Smooth muscle cell (in vitro differentiated cells): ENCODE measurements around the gene RARB. TPM values are rescaled to one million over a fixed set of nuclear protein-coding genes. Genes with fewer than 3 reads are reported as not detected.

ENCODE experiments used
- DNase-seq: peaks from one replicate; lab custom pipeline; 2025; ENCODE audit not compliant: unreplicated experiment; lab: John Stamatoyannopoulos, UW
- H2AFZ ChIP-seq: fragments of 200-600 bp; sonication (generic); 2 replicates; pipeline ENCODE4 v1.6.0; 2016; ENCODE audit warnings: antibody characterized with exemption, low read depth, mild to moderate bottlenecking
- H3F3A ChIP-seq: fragments of 200-600 bp; sonication (generic); 2 replicates; pipeline ENCODE4 v1.6.0; 2017; ENCODE audit warnings: antibody characterized with exemption, low read depth
- H3K27ac ChIP-seq: fragments of 200-600 bp; sonication (generic); 2 replicates; pipeline ENCODE4 v1.5.1; 2016; ENCODE audit warnings: low read depth, mild to moderate bottlenecking
- H3K27me3 ChIP-seq: fragments of 200-600 bp; sonication (generic); 2 replicates; pipeline ENCODE4 v1.6.1; 2016; ENCODE audit warnings: low read depth, mild to moderate bottlenecking
- H3K36me3 ChIP-seq: fragments of 200-600 bp; sonication (generic); 2 replicates; pipeline ENCODE4 v1.5.1; 2016; ENCODE audit warnings: low read depth
- H3K4me1 ChIP-seq: fragments of 200-600 bp; sonication (generic); 2 replicates; pipeline ENCODE4 v1.5.1; 2016; ENCODE audit warnings: low read depth
- H3K4me2 ChIP-seq: fragments of 200-600 bp; sonication (generic); 2 replicates; pipeline ENCODE4 v1.6.0; 2016; ENCODE audit warnings: mild to moderate bottlenecking
- H3K4me3 ChIP-seq: fragments of 200-600 bp; sonication (generic); 2 replicates; pipeline ENCODE4 v1.5.1; 2016; ENCODE audit warnings: mild to moderate bottlenecking
- H3K79me2 ChIP-seq: fragments of 200-600 bp; sonication (generic); 2 replicates; pipeline ENCODE4 v1.6.0; 2016; ENCODE audit warnings: low read depth, mild to moderate bottlenecking
- H3K9ac ChIP-seq: fragments of 200-600 bp; sonication (generic); 2 replicates; pipeline ENCODE4 v1.6.0; 2016; ENCODE audit warnings: low read depth
- H3K9me3 ChIP-seq: fragments of 200-600 bp; sonication (generic); replicated peaks from 2 replicates; pipeline ENCODE4 v1.5.1; 2016; ENCODE audit warnings: low read depth
- H4K20me1 ChIP-seq: fragments of 200-600 bp; sonication (generic); 2 replicates; pipeline ENCODE4 v1.6.0; 2016; ENCODE audit warnings: low read depth
- CTCF ChIP-seq: fragments of 200-600 bp; sonication (generic); IDR thresholded peaks from 2 replicates; pipeline ENCODE4 v1.5.1; 2017; ENCODE audit warnings: borderline replicate concordance, mild to moderate bottlenecking, antibody characterized with exemption; ENCODE audit not compliant: insufficient read depth, poor library complexity, severe bottlenecking
- WGBS: methylation state at CpG from one replicate; pipeline ENCODE4 v1.1.7; 2016; ENCODE audit warnings: low lambda C conversion rate; 5-methylcytosine and 5-hydroxymethylcytosine counted together
- polyA plus RNA-seq: library from polyadenylated mRNA; unstranded; fragments of >200 nt; fragmentation: Nextera tagmentation; extraction: Ambion mirVana; gene quantifications from 2 replicates; pipeline ENCODE4 v1.2.1, GENCODE V29; 2016
- total RNA-seq: library from RNA; depleted of rRNA; stranded (reverse); fragments of >200 nt; gene quantifications from 2 replicates; pipeline ENCODE4 v1.2.3, GENCODE V29; 2014

RARB gene
- total and polyA plus RNA-seq, 2 experiments from 2014 or later, result 88.1 to 106 TPM

DNA sequence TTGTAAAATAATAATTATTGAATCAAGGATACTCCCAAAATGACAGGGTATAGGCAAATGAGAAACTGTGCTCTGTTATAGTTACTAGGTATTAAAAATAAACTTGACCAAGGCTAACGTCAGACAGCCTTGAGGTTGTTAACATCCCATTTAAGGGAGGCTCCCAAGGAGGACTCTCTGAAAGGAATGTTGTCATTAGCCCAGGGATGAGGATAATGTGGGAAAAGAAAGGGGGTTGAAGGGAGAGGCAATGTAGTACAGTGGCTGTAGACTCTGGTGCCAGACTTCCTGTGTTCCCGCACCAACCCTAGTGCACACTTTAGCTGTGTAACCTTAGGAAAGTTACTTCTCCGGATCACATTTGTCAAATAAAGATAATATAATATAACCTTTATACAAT, 47.0 kb upstream of the RARB start:
- H3F3A ChIP-seq, result peaks cover 5% of the 10 kb centered on the region
- H3K27ac ChIP-seq, result peak overlapping the region; percentile 59
- peak overlapping the region; percentile 56 for H2AFZ ChIP-seq
- TF ChIP-seq CTCF, result no peak
- peaks cover 11% of the 10 kb centered on the region for H3K4me1 ChIP-seq
- H3K4me2 ChIP-seq, result peak overlapping the region; percentile 50
- H4K20me1 ChIP-seq, result no peaks in the 10 kb centered on the region
- no peaks in the 10 kb centered on the region for H3K36me3 ChIP-seq
- H3K79me2 ChIP-seq, result no peaks in the 10 kb centered on the region
- H3K9ac ChIP-seq, result no peak overlapping the region
- H3K27me3 ChIP-seq, result no peaks in the 10 kb centered on the region
- H3K9me3 ChIP-seq, result no peaks in the 10 kb centered on the region
- H3K4me3 ChIP-seq, result no peak overlapping the region
- DNase-seq, result no peak
- WGBS, result 76% methylated on average over 3 of the region's 3 CpGs

DNA sequence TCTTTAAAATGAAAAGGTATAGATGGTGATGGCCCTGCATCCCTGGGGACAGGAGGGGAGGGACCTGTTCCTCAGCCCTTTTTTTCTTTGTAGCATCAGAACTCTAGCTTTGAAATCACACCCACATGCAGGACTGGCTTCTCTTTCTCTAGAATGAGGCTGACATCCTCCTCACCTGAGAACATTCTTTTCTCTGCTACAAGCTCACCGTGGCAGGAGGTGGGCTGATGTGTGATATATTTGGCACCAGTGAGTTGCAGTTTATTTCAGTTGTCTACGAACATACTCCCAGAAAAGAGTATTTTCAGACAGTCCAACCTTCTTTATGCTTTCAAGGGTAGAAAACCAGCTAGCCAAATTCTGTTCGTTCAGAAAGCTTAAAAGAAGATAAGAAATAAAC, 43.6 kb upstream of the RARB start:
- whole genome bisulfite sequencing, result 79% methylated on average over 3 of the region's 3 CpGs

DNA sequence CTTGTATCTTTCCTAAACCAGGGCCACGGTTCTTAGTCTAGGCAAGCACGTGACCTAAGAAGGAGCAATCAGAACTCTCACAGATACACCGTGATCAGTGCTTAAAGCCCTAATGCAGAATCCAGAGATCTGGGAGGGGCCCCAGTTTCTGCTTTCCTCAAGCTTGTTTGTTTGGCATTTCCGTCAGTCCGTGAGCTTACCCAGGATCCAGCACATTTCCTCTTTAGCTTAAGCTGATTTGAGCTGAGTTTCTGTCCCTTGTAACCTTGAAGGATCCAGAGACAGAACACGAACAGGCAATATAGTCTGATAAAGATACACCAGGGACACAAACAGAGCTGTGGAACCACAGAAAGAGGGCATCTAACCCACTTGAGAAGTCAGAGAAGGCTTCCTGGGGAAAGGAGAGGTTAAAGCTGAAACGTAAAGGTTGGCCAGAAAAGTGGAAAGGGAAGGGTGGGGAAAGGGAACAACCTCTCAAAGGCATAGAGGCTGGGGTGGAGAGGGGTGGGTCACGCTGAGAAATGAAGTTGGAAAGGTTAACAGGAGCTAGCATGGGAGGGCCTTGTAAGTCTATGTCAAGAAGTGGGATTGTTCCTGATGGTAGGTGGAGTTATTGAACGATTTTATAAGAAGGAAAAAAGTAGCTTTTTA, 42.1 kb upstream of the RARB start:
- peak overlapping the region; percentile 55 for H3K27ac ChIP-seq
- H2AFZ ChIP-seq, result peak overlapping the region; percentile 85
- peaks cover 5% of the 10 kb centered on the region for H3K4me1 ChIP-seq

More for the DNA sequence above, 43.6 kb upstream of the RARB start:
- no peak for DNase-seq
- Histone ChIP-seq H3K9me3 (no peaks in the 10 kb centered on the region), H3F3A (peaks cover 5% of the 10 kb centered on the region), H4K20me1 (no peaks in the 10 kb centered on the region), H3K9ac (no peak overlapping the region), H3K4me1 (peaks cover 16% of the 10 kb centered on the region), H2AFZ (no peak overlapping the region), H3K27ac (no peak overlapping the region), H3K4me2 (no peak overlapping the region), H3K4me3 (no peak overlapping the region), H3K79me2 (no peaks in the 10 kb centered on the region), H3K27me3 (no peaks in the 10 kb centered on the region), H3K36me3 (no peaks in the 10 kb centered on the region)
- no peak for TF ChIP-seq CTCF

More for the DNA sequence above, 42.1 kb upstream of the RARB start:
- H3K79me2 ChIP-seq, result no peaks in the 10 kb centered on the region
- H3K36me3 ChIP-seq, result no peaks in the 10 kb centered on the region
- no peak for TF ChIP-seq CTCF
- 31% methylated on average over 9 of the region's 9 CpGs for WGBS
- DNase-seq, result no peak
- no peak overlapping the region for H3K4me3 ChIP-seq
- peak overlapping the region; percentile 62 for H3K4me2 ChIP-seq
- peak overlapping the region; percentile 13 for H3K9ac ChIP-seq
- no peaks in the 10 kb centered on the region for H3K9me3 ChIP-seq
- no peaks in the 10 kb centered on the region for H3F3A ChIP-seq
- H3K27me3 ChIP-seq, result no peaks in the 10 kb centered on the region
- no peaks in the 10 kb centered on the region for H4K20me1 ChIP-seq
